ENCODE results near the gene ITGA5. TPM values are rescaled to one million over a fixed set of nuclear protein-coding genes. Genes with fewer than 3 reads are reported as not detected.

Gene ITGA5
- total and polyA plus RNA-seq, 9 of the 15 experiments (the other 6 are each of a cell fraction or from before 2014, with no cell fraction given), result 9.1 to 82.1 (median 47.4) TPM

DNA sequence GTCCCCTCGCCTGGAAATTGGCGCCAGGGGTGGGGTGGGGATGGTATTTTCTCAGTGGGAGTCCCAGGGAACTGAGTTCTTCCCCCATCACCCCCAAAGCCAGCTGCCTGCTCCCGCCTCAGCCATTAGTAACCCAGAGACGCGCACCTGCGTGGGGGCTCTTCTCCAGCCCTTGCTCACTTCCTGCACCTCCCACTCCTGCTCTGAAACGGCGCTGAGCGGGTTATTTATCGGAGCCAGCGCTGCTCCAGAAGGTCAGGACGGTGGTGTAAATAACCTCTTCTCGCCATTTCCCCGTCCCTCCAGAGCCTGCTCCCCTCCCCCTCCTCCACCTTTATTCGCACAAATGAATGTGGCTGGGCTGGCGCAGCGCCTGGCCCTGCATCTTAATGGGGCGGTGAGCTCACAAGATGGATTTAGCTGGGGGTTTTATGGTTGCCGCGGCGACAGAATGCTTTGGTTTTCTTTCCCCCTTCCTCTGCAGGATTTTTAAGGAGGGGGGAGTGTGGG, 67.0 kb downstream of the ITGA5 start (continued):
- TF ChIP-seq KLF16 (IDR thresholded peaks at IDR 0.05) (peak; percentile 74; the same call in 1 of the 2 replicates), FOXJ2 (tag; IDR thresholded peaks at IDR 0.05) (no peak), SAFB2 (IDR thresholded peaks at IDR 0.05; ENCODE audit: borderline replicate concordance, low read depth, low read length, severe bottlenecking) (no peak), PHB (CRISPR knock-in tag; IDR thresholded peaks at IDR 0.05) (no peak), SRF (CRISPR knock-in tag; IDR thresholded peaks at IDR 0.05) (no peak), SMARCA4 (IDR thresholded peaks at IDR 0.05) (peak; percentile 65), NRF1 (conservative IDR thresholded peaks at IDR 0.05 in 1 of 2, IDR thresholded peaks at IDR 0.05 in 1 of 2) (peak; percentile 80 to 81), JUN (IDR thresholded peaks at IDR 0.05; ENCODE audit: borderline replicate concordance, low read depth, low read length) (0 out of 2 replicates have a peak, but pooled peaks have one; percentile 4), JUN (CRISPR knock-in tag; IDR thresholded peaks at IDR 0.05; ENCODE audit: borderline replicate concordance) (no peak), MYBL2 (IDR thresholded peaks at IDR 0.05; ENCODE audit: low read depth) (no peak), MYBL2 (CRISPR knock-in tag; IDR thresholded peaks at IDR 0.05; ENCODE audit: borderline replicate concordance) (no peak), ADNP (tag; IDR thresholded peaks at IDR 0.05) (no peak), XRCC3 (IDR thresholded peaks at IDR 0.05) (no peak), SRSF9 (IDR thresholded peaks at IDR 0.05; ENCODE audit: borderline replicate concordance, low read depth, low read length) (no peak), NR1H2 (CRISPR knock-in tag; IDR thresholded peaks at IDR 0.05) (no peak), ZNF766 (CRISPR knock-in tag; conservative IDR thresholded peaks at IDR 0.05) (no peak), SMAD1 (IDR thresholded peaks at IDR 0.05; ENCODE audit: low read depth, low read length, partially characterized antibody) (no peak), GATAD2A (IDR thresholded peaks at IDR 0.05) (no peak), MTA3 (IDR thresholded peaks at IDR 0.05; ENCODE audit: borderline replicate concordance) (no peak), PHF8 (IDR thresholded peaks at IDR 0.05; ENCODE audit: borderline replicate concordance, low read length) (no peak), TCFL5 (CRISPR knock-in tag; conservative IDR thresholded peaks at IDR 0.05) (no peak), ZSCAN32 (CRISPR knock-in tag; IDR thresholded peaks at IDR 0.05) (no peak), EWSR1 (IDR thresholded peaks at IDR 0.05; ENCODE audit: borderline replicate concordance, low read depth, partially characterized antibody) (no peak), PTTG1 (tag; IDR thresholded peaks at IDR 0.05; ENCODE audit: low read depth) (no peak), HMG20B (CRISPR knock-in tag; IDR thresholded peaks at IDR 0.05) (no peak)
- TF ChIP-seq, protein P1, sequence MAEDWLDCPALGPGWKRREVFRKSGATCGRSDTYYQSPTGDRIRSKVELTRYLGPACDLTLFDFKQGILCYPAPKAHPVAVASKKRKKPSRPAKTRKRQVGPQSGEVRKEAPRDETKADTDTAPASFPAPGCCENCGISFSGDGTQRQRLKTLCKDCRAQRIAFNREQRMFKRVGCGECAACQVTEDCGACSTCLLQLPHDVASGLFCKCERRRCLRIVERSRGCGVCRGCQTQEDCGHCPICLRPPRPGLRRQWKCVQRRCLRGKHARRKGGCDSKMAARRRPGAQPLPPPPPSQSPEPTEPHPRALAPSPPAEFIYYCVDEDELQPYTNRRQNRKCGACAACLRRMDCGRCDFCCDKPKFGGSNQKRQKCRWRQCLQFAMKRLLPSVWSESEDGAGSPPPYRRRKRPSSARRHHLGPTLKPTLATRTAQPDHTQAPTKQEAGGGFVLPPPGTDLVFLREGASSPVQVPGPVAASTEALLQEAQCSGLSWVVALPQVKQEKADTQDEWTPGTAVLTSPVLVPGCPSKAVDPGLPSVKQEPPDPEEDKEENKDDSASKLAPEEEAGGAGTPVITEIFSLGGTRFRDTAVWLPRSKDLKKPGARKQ (CRISPR knock-in tag; IDR thresholded peaks at IDR 0.05), result no peak
- TF ChIP-seq, protein P2, sequence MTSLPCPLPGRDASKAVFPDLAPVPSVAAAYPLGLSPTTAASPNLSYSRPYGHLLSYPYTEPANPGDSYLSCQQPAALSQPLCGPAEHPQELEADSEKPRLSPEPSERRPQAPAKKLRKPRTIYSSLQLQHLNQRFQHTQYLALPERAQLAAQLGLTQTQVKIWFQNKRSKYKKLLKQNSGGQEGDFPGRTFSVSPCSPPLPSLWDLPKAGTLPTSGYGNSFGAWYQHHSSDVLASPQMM (CRISPR knock-in tag; IDR thresholded peaks at IDR 0.05), result no peak
- TF ChIP-seq, protein P3, sequence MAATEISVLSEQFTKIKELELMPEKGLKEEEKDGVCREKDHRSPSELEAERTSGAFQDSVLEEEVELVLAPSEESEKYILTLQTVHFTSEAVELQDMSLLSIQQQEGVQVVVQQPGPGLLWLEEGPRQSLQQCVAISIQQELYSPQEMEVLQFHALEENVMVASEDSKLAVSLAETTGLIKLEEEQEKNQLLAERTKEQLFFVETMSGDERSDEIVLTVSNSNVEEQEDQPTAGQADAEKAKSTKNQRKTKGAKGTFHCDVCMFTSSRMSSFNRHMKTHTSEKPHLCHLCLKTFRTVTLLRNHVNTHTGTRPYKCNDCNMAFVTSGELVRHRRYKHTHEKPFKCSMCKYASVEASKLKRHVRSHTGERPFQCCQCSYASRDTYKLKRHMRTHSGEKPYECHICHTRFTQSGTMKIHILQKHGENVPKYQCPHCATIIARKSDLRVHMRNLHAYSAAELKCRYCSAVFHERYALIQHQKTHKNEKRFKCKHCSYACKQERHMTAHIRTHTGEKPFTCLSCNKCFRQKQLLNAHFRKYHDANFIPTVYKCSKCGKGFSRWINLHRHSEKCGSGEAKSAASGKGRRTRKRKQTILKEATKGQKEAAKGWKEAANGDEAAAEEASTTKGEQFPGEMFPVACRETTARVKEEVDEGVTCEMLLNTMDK (IDR thresholded peaks at IDR 0.05; ENCODE audit: borderline replicate concordance, insufficient read depth, low read depth, low read length, poor library complexity, severe bottlenecking), result no peak
